OCI-LY1 (cell line): ENCODE results near the gene NOXRED1.

Source experiments
- H2AFZ ChIP-seq: fragments of 200-600 bp; sonication (generic), shearing (Covaris generic); 2 replicates; pipeline ENCODE4 v1.6.0; 2014; ENCODE audit warnings: antibody characterized with exemption, mild to moderate bottlenecking, low read length
- H3F3A ChIP-seq: fragments of 200-600 bp; sonication (generic), shearing (Covaris generic); 2 replicates; pipeline ENCODE4 v1.6.0; 2014; ENCODE audit warnings: mild to moderate bottlenecking, antibody characterized with exemption, low read length, moderate library complexity; ENCODE audit not compliant: insufficient read depth
- H3K27ac ChIP-seq: fragments of 200-600 bp; sonication (generic); 2 replicates; pipeline ENCODE4 v1.5.1; 2014; ENCODE audit warnings: low read length, mixed run types, mild to moderate bottlenecking, low read depth; ENCODE audit not compliant: poor library complexity, severe bottlenecking
- H3K27me3 ChIP-seq: fragments of 200-600 bp; sonication (generic); 2 replicates; pipeline ENCODE4 v1.6.0; 2014; ENCODE audit warnings: antibody characterized with exemption, mild to moderate bottlenecking, low read length, moderate library complexity; ENCODE audit not compliant: insufficient read depth
- H3K36me3 ChIP-seq: fragments of 200-600 bp; sonication (generic); 2 replicates; pipeline ENCODE4 v1.6.1; 2014; ENCODE audit warnings: mild to moderate bottlenecking, antibody characterized with exemption, low read length, moderate library complexity, mixed read lengths; ENCODE audit not compliant: insufficient read depth
- H3K4me1 ChIP-seq: fragments of 200-600 bp; sonication (generic); 2 replicates; pipeline ENCODE4 v1.5.1; 2014; ENCODE audit warnings: mild to moderate bottlenecking, low read length, moderate library complexity; ENCODE audit not compliant: insufficient read depth, severe bottlenecking
- H3K4me2 ChIP-seq: fragments of 200-600 bp; sonication (generic), shearing (Covaris generic); 2 replicates; pipeline ENCODE4 v1.6.1; 2014; ENCODE audit warnings: low read length
- H3K4me3 ChIP-seq: fragments of 200-600 bp; sonication (generic); 2 replicates; pipeline ENCODE4 v1.5.1; 2014; ENCODE audit warnings: low read length, low read depth, mild to moderate bottlenecking, mixed read lengths; ENCODE audit not compliant: poor library complexity, severe bottlenecking
- H3K79me2 ChIP-seq: fragments of 200-600 bp; shearing (Covaris generic); 2 replicates; pipeline ENCODE4 v1.6.1; 2016; ENCODE audit warnings: mixed run types, low read length, mixed read lengths; ENCODE audit not compliant: insufficient read depth
- H3K9ac ChIP-seq: fragments of 200-600 bp; sonication (generic), shearing (Covaris generic); 2 replicates; pipeline ENCODE4 v1.6.1; 2014; ENCODE audit warnings: mild to moderate bottlenecking, low read length, mixed read lengths
- H3K9me2 ChIP-seq: fragments of 200-600 bp; sonication (generic), shearing (Covaris generic); 2 replicates; pipeline ENCODE4 v1.6.1; 2014; ENCODE audit warnings: low read depth, mild to moderate bottlenecking, low read length, mixed read lengths
- H3K9me3 ChIP-seq: fragments of 200-600 bp; shearing (Covaris generic); 2 replicates; pipeline ENCODE4 v1.6.1; 2014; ENCODE audit warnings: low read length, mixed read lengths
- H4K20me1 ChIP-seq: fragments of 200-600 bp; sonication (generic), shearing (Covaris generic); 2 replicates; pipeline ENCODE4 v1.6.0; 2016; ENCODE audit warnings: mild to moderate bottlenecking, low read length; ENCODE audit not compliant: insufficient read depth
- EZH2 ChIP-seq: fragments of 200-600 bp; sonication (generic), shearing (Covaris generic); IDR thresholded peaks from 2 replicates; pipeline ENCODE4 v1.8.0; 2017; ENCODE audit warnings: borderline replicate concordance, mixed run types, mild to moderate bottlenecking, antibody characterized with exemption, low read length, moderate library complexity, mixed read lengths
- TF ChIP-seq, protein P1 (sequence below): fragments of 200-600 bp; sonication (generic), shearing (Covaris generic); IDR thresholded peaks from 2 replicates; pipeline ENCODE4 v1.5.1; 2017; ENCODE audit warnings: mild to moderate bottlenecking, antibody characterized with exemption, low read length, moderate library complexity, mixed read lengths

Gene NOXRED1

DNA sequence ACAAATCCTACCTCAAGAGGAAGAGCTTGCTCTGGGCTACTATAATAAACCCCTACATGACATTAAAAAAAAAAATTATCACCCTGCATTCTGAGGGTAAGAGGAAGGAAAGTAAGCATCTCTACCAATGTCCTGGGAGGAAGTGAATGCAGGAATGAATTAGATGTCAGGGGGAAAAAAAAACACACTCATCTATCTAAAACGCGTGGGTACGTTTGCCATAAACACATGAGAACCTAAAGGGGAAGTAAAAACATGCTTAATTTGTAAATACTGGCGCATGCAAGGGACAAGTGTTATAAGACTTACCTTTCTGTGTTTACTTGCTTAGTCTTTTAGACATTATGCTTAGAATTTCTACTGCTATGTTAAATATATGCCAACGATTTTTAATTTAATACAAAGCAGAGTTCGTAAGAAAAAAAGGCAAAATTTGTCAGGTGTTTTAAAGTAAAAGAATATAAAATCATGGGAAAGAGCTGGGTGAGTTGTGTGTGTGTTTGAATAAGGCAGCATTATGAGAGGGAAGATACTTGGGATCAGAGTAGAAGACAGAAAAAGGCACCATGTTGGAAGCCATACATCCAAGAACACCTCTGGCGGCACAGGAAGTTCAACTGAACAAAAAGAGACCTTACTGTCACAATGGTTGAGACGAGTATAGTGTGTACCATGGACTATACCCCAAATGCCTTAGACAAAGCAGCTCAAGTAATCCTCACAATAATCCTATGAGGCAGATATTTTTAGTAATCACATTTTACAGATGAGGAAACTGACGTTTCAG lies 48.0 kb downstream of the NOXRED1 start:
- Histone ChIP-seq H3K27me3 (no peaks in the 10 kb centered on the region), H3K9ac (peak overlapping the region; percentile 88), H3K9me2 (no peaks in the 10 kb centered on the region), H3K9me3 (no peaks in the 10 kb centered on the region), H3K4me3 (peak overlapping the region; percentile 82), H4K20me1 (no peaks in the 10 kb centered on the region), H3K4me2 (peak overlapping the region; percentile 73), H3K79me2 (peaks cover 56% of the 10 kb centered on the region), H3K4me1 (peaks cover 55% of the 10 kb centered on the region), H3K36me3 (peaks cover 8% of the 10 kb centered on the region; the same call in 1 of the 2 replicates), H2AFZ (no peak overlapping the region), H3K27ac (peak overlapping the region; percentile 80), H3F3A (0 out of 2 replicates have a peak, but pooled peaks cover 3% of the 10 kb centered on the region)
- TF ChIP-seq, protein P1, sequence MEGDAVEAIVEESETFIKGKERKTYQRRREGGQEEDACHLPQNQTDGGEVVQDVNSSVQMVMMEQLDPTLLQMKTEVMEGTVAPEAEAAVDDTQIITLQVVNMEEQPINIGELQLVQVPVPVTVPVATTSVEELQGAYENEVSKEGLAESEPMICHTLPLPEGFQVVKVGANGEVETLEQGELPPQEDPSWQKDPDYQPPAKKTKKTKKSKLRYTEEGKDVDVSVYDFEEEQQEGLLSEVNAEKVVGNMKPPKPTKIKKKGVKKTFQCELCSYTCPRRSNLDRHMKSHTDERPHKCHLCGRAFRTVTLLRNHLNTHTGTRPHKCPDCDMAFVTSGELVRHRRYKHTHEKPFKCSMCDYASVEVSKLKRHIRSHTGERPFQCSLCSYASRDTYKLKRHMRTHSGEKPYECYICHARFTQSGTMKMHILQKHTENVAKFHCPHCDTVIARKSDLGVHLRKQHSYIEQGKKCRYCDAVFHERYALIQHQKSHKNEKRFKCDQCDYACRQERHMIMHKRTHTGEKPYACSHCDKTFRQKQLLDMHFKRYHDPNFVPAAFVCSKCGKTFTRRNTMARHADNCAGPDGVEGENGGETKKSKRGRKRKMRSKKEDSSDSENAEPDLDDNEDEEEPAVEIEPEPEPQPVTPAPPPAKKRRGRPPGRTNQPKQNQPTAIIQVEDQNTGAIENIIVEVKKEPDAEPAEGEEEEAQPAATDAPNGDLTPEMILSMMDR = no peak
- TF ChIP-seq EZH2 = no peak

- Histone ChIP-seq H3K4me2 (peak overlapping the region; percentile 51), H2AFZ (no peak overlapping the region), H3K9me2 (no peaks in the 10 kb centered on the region), H3F3A (0 out of 2 replicates have a peak, but pooled peaks cover 3% of the 10 kb centered on the region), H3K79me2 (peaks cover 77% of the 10 kb centered on the region), H4K20me1 (no peaks in the 10 kb centered on the region), H3K4me3 (peak overlapping the region; percentile 37), H3K9me3 (no peaks in the 10 kb centered on the region), H3K27me3 (no peaks in the 10 kb centered on the region), H3K4me1 (peaks cover 75% of the 10 kb centered on the region), H3K36me3 (peaks cover 8% of the 10 kb centered on the region; the same call in 1 of the 2 replicates), H3K27ac (peak overlapping the region; percentile 85), H3K9ac (peak overlapping the region; percentile 19; the same call in 1 of the 2 replicates)
- no peak for TF ChIP-seq EZH2
- TF ChIP-seq, protein P1 = no peak
Observed at GRCh38 chr14:77372304-77372841, 51.0 kb downstream of the NOXRED1 start.

GRCh38 chr14:77369285-77369684 lies 54.0 kb downstream of the NOXRED1 start:
- Histone ChIP-seq H3K9me2 (no peaks in the 10 kb centered on the region), H3F3A (0 out of 2 replicates have a peak, but pooled peaks cover 3% of the 10 kb centered on the region), H4K20me1 (no peaks in the 10 kb centered on the region), H3K4me2 (peak overlapping the region; percentile 17; the same call in 1 of the 2 replicates), H3K9ac (no peak overlapping the region; the same call in 1 of the 2 replicates), H3K9me3 (no peaks in the 10 kb centered on the region), H3K27me3 (no peaks in the 10 kb centered on the region), H3K79me2 (peaks cover 82% of the 10 kb centered on the region), H3K4me1 (peaks cover 93% of the 10 kb centered on the region), H2AFZ (no peak overlapping the region), H3K4me3 (no peak overlapping the region), H3K36me3 (peaks cover 13% of the 10 kb centered on the region; the same call in 1 of the 2 replicates), H3K27ac (peak overlapping the region; percentile 55)
- TF ChIP-seq, protein P1 = no peak
- TF ChIP-seq EZH2 = no peak
